K562 (cell line): ENCODE data around the gene NIM1K. TPM values are rescaled to one million over a fixed set of nuclear protein-coding genes. Genes with fewer than 3 reads are reported as not detected.

Source experiments
- ATAC-seq: fragments of 200-7000 bp; cut with Tn5 transposase; 3 replicates; pipeline ENCODE4 v1.9.1; 2020; ENCODE audit warnings: moderate library complexity
- BruUV-seq: library from RNA; stranded (reverse); fragments of 400-500 nt; replicated peaks from 2 replicates; lab custom pipeline; 2021; lab: Mats Ljungman, UMichigan
- CTCF ChIA-PET: fragments of 300-600 bp; formaldehyde crosslinking; extraction: SDS; loops from one replicate; lab custom pipeline; 2021; ENCODE audit warnings: low intra/inter-chr PET ratio; lab: Yijun Ruan, JAX
- POLR2A ChIA-PET: fragments of 300-600, 350-650 bp; sonication (Branson Sonifier 250); formaldehyde crosslinking; extraction: SDS; loops from one replicate; lab custom pipeline; 2021; ENCODE audit warnings: antibody characterized with exemption, inconsistent platforms; lab: Yijun Ruan, JAX
- DNase-seq, 4 experiments: peaks; one replicate each; pipeline versions ENCODE4 v3.0.0 to v3.0.0-alpha.2; 2011 to 2018; ENCODE audit warnings: low spot score in 3 of 4, mixed read lengths in 3 of 4; ENCODE audit errors: extremely low read depth in 1 of 4
- FAIRE-seq: peaks from 2 replicates; lab custom pipeline; 2011; peaks lifted over from hg19 to GRCh38; lab: Jason Lieb, UNC
- H2AFZ ChIP-seq: 2 replicates; pipeline ENCODE4 v1.6.0; 2011; ENCODE audit warnings: low read depth, low read length, control low read depth, inconsistent platforms
- H3K27ac ChIP-seq: fragments of 200-600 bp; 3 replicates; pipeline ENCODE4 v1.8.0; 2011; ENCODE audit warnings: low read depth, mild to moderate bottlenecking, control low read depth, inconsistent platforms, low read length, moderate library complexity, mixed read lengths; ENCODE audit errors: extremely low read depth
- H3K27me3 ChIP-seq, 2 experiments: fragments of 300-600 bp in 1 of 2; 2 replicates in 1 of 2; 3 replicates in 1 of 2; pipeline versions ENCODE4 v1.6.0 to v1.8.0; 2011; ENCODE audit warnings: inconsistent platforms in 2 of 2, low read length in 2 of 2, mild to moderate bottlenecking in 1 of 2, mixed read lengths in 1 of 2, moderate library complexity in 1 of 2; ENCODE audit not compliant: control insufficient read depth in 2 of 2, insufficient read depth in 2 of 2
- H3K36me3 ChIP-seq: fragments of 300-600 bp; 3 replicates; pipeline ENCODE4 v1.8.0; 2011; ENCODE audit warnings: mild to moderate bottlenecking, low read length, inconsistent platforms; ENCODE audit not compliant: control insufficient read depth, insufficient read depth
- H3K4me1 ChIP-seq, 2 experiments: fragments of 200-600 bp in 1 of 2; replicated peaks in 1 of 2; 2 replicates in 1 of 2; 3 replicates in 1 of 2; pipeline versions ENCODE4 v1.5.1 to v1.8.0; 2011; ENCODE audit warnings: inconsistent platforms in 2 of 2, low read length in 2 of 2, mild to moderate bottlenecking in 1 of 2, mixed read lengths in 1 of 2, moderate library complexity in 1 of 2; ENCODE audit not compliant: control insufficient read depth in 2 of 2, insufficient read depth in 2 of 2
- H3K4me2 ChIP-seq: 2 replicates; pipeline ENCODE4 v1.6.1; 2011; ENCODE audit warnings: low read length, control low read depth, inconsistent platforms, mixed read lengths; ENCODE audit not compliant: insufficient read depth
- H3K4me3 ChIP-seq: fragments of 200-600 bp; sonication (generic), shearing (Covaris generic); 2 replicates; pipeline ENCODE4 v1.5.1; 2016; ENCODE audit warnings: control low read depth, inconsistent platforms
- H3K79me2 ChIP-seq: fragments of 200-600 bp; 3 replicates; pipeline ENCODE4 v1.8.0; 2011; ENCODE audit warnings: low read length, inconsistent platforms; ENCODE audit not compliant: control insufficient read depth, insufficient read depth
- H3K9ac ChIP-seq, 2 experiments: 2 replicates each; pipeline versions ENCODE4 v1.6.0 to v1.6.1; 2011; ENCODE audit warnings: low read depth in 2 of 2, low read length in 2 of 2, control low read depth in 1 of 2, inconsistent platforms in 1 of 2, mild to moderate bottlenecking in 1 of 2, mixed read lengths in 1 of 2; ENCODE audit not compliant: insufficient read depth in 1 of 2
- H3K9me1 ChIP-seq: one replicate; pipeline ENCODE4 v1.6.0; 2011; ENCODE audit warnings: inconsistent platforms, mild to moderate bottlenecking, low read length, moderate library complexity; ENCODE audit not compliant: control insufficient read depth, insufficient read depth
- H3K9me3 ChIP-seq: replicated peaks from 2 replicates; pipeline ENCODE4 v1.5.1; 2011; ENCODE audit warnings: low read depth, low read length, inconsistent platforms; ENCODE audit not compliant: control insufficient read depth, insufficient read depth
- H4K20me1 ChIP-seq: replicated peaks from 2 replicates; pipeline ENCODE4 v1.6.1; 2011; ENCODE audit warnings: low read length, inconsistent platforms, mixed read lengths; ENCODE audit not compliant: control insufficient read depth, insufficient read depth
- ARID2 ChIP-seq: fragments of 450-650 bp; IDR thresholded peaks from 2 replicates; pipeline ENCODE4 v1.6.1; 2017; ENCODE audit warnings: antibody characterized with exemption, mild to moderate bottlenecking
- BRF2 ChIP-seq: IDR thresholded peaks from 3 replicates; pipeline ENCODE4 v1.6.1; 2011; ENCODE audit warnings: borderline replicate concordance, mild to moderate bottlenecking; ENCODE audit not compliant: insufficient read length, insufficient read depth
- CHD4 ChIP-seq: fragments of 200-600 bp; sonication (generic); IDR thresholded peaks from 3 replicates; pipeline ENCODE4 v1.6.1; 2012; ENCODE audit warnings: low read depth, mild to moderate bottlenecking, mixed read lengths, low read length, inconsistent platforms; ENCODE audit not compliant: insufficient read depth, insufficient replicate concordance, poor library complexity, severe bottlenecking
- FOXA3 ChIP-seq, 2 experiments: fragments of 450-650 bp in 1 of 2; sonication (generic) in 1 of 2; formaldehyde crosslinking; IDR thresholded peaks in 1 of 2; conservative IDR thresholded peaks in 1 of 2; 2 replicates each; pipeline versions ENCODE4 v1.4.0 to v1.8.0; 2020 to 2022; ENCODE audit warnings: mild to moderate bottlenecking in 2 of 2, missing genetic modification reagents in 1 of 2
- GTF2A2 ChIP-seq: IDR thresholded peaks from 2 replicates; pipeline ENCODE4 v1.6.1; 2016; ENCODE audit warnings: mild to moderate bottlenecking, missing genetic modification characterization, missing compliant biosample characterization
- NBN ChIP-seq: fragments of 450-650 bp; IDR thresholded peaks from 2 replicates; pipeline ENCODE4 v1.6.1; 2016; ENCODE audit warnings: low read depth, mild to moderate bottlenecking
- PML ChIP-seq: IDR thresholded peaks from 2 replicates; pipeline ENCODE4 v1.6.1; 2012; ENCODE audit warnings: low read length, inconsistent platforms
- RB1 ChIP-seq: fragments of 450-650 bp; IDR thresholded peaks from 2 replicates; pipeline ENCODE4 v1.6.1; 2017; ENCODE audit warnings: low read depth, mild to moderate bottlenecking
- SP1 ChIP-seq: sonication (generic); formaldehyde crosslinking; IDR thresholded peaks from 2 replicates; pipeline ENCODE4 v1.8.1; 2022; ENCODE audit warnings: mild to moderate bottlenecking, missing genetic modification reagents
- SRSF1 ChIP-seq: fragments of 200-400 bp; formaldehyde crosslinking; IDR thresholded peaks from 2 replicates; pipeline ENCODE4 v1.6.1; 2017; ENCODE audit warnings: mild to moderate bottlenecking, low read depth, low read length, moderate library complexity
- TEAD1 ChIP-seq, 2 experiments: fragments of 450-650 bp in 1 of 2; sonication (generic) in 1 of 2; formaldehyde crosslinking; IDR thresholded peaks; 2 replicates each; pipeline versions ENCODE4 v1.4.0 to v1.8.0; 2020 to 2022; ENCODE audit warnings: mild to moderate bottlenecking in 2 of 2, missing genetic modification reagents in 1 of 2
- TRIM25 ChIP-seq: fragments of 450-650 bp; IDR thresholded peaks from 2 replicates; pipeline ENCODE4 v1.7.0; 2016; ENCODE audit warnings: borderline replicate concordance
- ZBTB49 ChIP-seq: sonication (generic); formaldehyde crosslinking; IDR thresholded peaks from 2 replicates; pipeline ENCODE4 v1.8.0; 2022; ENCODE audit warnings: missing genetic modification reagents, mild to moderate bottlenecking, borderline replicate concordance
- ZNF146 ChIP-seq: IDR thresholded peaks from one replicate; pipeline ENCODE4 v1.6.1; 2018; ENCODE audit warnings: missing compliant biosample characterization; ENCODE audit not compliant: unreplicated experiment
- ZNF436 ChIP-seq: fragments of 250-450, 450-650 bp; sonication (Bioruptor Pico); formaldehyde crosslinking; IDR thresholded peaks from 2 replicates; pipeline ENCODE4 v1.7.0; 2020; ENCODE audit warnings: mild to moderate bottlenecking
- ZNF561 ChIP-seq: fragments of 450-650 bp; formaldehyde crosslinking; conservative IDR thresholded peaks from 2 replicates; pipeline ENCODE4 v1.4.0; 2020; ENCODE audit warnings: mild to moderate bottlenecking, moderate library complexity
- ZNF586 ChIP-seq: fragments of 450-650 bp; formaldehyde crosslinking; conservative IDR thresholded peaks from 2 replicates; pipeline ENCODE4 v1.4.0; 2020; ENCODE audit warnings: mild to moderate bottlenecking, moderate library complexity
- in situ Hi-C: fragments of 300-500 bp; cut with MboI; formaldehyde crosslinking; loops from 4 replicates; pipeline ENCODE4 v1.15.0; 2018; ENCODE audit warnings: inconsistent platforms, mixed read lengths
- intact Hi-C: fragments of 100-400 bp; cut with micrococcal nuclease; formaldehyde crosslinking; loops from 2 replicates; pipeline ENCODE4 v1.14.2; 2022
- polyA plus RNA-seq, 8 experiments: library from polyadenylated mRNA; depleted of rRNA in 4 of 8; stranded (reverse) in 5 of 8; unstranded in 3 of 8; fragments of >200 nt; fragmentation: Nextera tagmentation in 2 of 8; fragmentation: Illumina TruSeq in 1 of 8; extraction: Ambion mirVana in 2 of 8; extraction: Trizol in 1 of 8; gene quantifications; 2 replicates each; pipeline versions ENCODE4 v1.2.1 to v1.2.3, GENCODE V29; 2011 to 2014; ENCODE audit warnings: inconsistent platforms in 1 of 8, missing spikeins in 1 of 8
- total RNA-seq, 7 experiments: library from RNA; depleted of rRNA in 6 of 7; stranded (reverse); fragments of >200 nt in 6 of 7; fragmentation: Illumina TruSeq in 2 of 7; extraction: Trizol in 2 of 7; gene quantifications; 2 replicates each; pipeline versions ENCODE4 v1.2.1 to v1.2.3, GENCODE V29; 2011 to 2021; ENCODE audit warnings: low replicate concordance in 1 of 7

NIM1K gene
- total and polyA plus RNA-seq, 9 of the 15 experiments (the other 6 are each of a cell fraction or from before 2014, with no cell fraction given): 0.03 to 0.34 (median 0.08) TPM; not detected in 3

- TF ChIP-seq TRIM25: no peak
Measured at GRCh38 chr5:43290726-43291125, 98.7 kb downstream of the NIM1K start (continued).

- intact Hi-C loops: no loop called here
- Histone ChIP-seq H3K9ac (no peak overlapping the region), H3K4me3 (no peak overlapping the region), H3K4me2 (no peak overlapping the region), H3K79me2 (no peaks in the 10 kb centered on the region), H2AFZ (no peak overlapping the region), H3K9me1 (no peaks in the 10 kb centered on the region), H3K27ac (no peak overlapping the region), H3K36me3 (peaks cover 97% of the 10 kb centered on the region), H3K27me3 (no peaks in the 10 kb centered on the region), H3K9me3 (no peaks in the 10 kb centered on the region), H3K4me1 (no peaks in the 10 kb centered on the region), H4K20me1 (no peaks in the 10 kb centered on the region)
- no peak for DNase-seq
- no TSS peak for BruUV-seq
- ChIA-PET CTCF (no interaction called here), POLR2A (interaction anchor here (0.8 kb wide), 1 partner anchor 19 kb away, joined by 6 read pairs; the partner anchor contains the start of gene HMGCS1)
- in situ Hi-C loops: no loop called here
- no peak for ATAC-seq
- FAIRE-seq: no peak
- TF ChIP-seq SP1 (CRISPR knock-in tag) (no peak), ZNF436 (no peak), SRSF1 (no peak), RB1 (no peak), CHD4 (no peak), NBN (no peak), PML (no peak), ZNF146 (CRISPR knock-in tag) (no peak), ZNF561 (CRISPR knock-in tag) (no peak), ZBTB49 (no peak), BRF2 (no peak), ARID2 (no peak), GTF2A2 (tag) (no peak), FOXA3 (CRISPR knock-in tag; conservative IDR thresholded peaks at IDR 0.05 in 1 of 2, IDR thresholded peaks at IDR 0.05 in 1 of 2) (no peak), ZNF586 (CRISPR knock-in tag) (no peak), TEAD1 (CRISPR knock-in tag; IDR thresholded peaks at IDR 0.05) (no peak)
Measured at GRCh38 chr5:43294226-43294625, 102.2 kb downstream of the NIM1K start.
